DMS 273 (cell line): ENCODE data around the gene ADTRP.

Experiments
- DNase-seq: peaks from one replicate; lab custom pipeline; 2025; ENCODE audit not compliant: unreplicated experiment; lab: John Stamatoyannopoulos, UW

The ADTRP gene

GRCh38 chr6:11758878-11759277, 19.7 kb downstream of the ADTRP start:
- DNase-seq = no peak

GRCh38 chr6:11756726-11757125, 21.9 kb downstream of the ADTRP start:
- no peak for DNase-seq

DNA sequence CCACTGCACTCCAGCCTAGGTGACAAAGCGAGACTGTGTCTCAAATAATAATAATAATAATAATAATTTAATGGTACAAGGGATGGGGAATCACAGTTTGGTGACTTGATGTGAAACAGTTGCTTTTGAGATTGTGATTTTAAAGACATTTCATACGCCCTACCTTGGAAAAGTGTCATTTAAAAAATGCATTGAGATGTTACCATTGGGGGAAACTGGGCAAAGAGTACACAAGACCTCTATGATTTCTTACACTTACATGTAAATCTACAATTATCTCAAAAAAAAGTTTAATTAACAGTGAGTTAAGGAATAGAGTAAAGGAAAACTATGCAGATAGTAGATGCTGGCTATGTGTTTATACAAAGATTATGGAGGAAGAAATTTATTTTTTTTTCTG, 22.3 kb downstream of the ADTRP start:
- DNase-seq = no peak

GRCh38 chr6:11755725-11756124, 22.9 kb downstream of the ADTRP start:
- DNase-seq = no peak

GRCh38 chr6:11754625-11755271, 23.9 kb downstream of the ADTRP start:
- DNase-seq = no peak

DNA sequence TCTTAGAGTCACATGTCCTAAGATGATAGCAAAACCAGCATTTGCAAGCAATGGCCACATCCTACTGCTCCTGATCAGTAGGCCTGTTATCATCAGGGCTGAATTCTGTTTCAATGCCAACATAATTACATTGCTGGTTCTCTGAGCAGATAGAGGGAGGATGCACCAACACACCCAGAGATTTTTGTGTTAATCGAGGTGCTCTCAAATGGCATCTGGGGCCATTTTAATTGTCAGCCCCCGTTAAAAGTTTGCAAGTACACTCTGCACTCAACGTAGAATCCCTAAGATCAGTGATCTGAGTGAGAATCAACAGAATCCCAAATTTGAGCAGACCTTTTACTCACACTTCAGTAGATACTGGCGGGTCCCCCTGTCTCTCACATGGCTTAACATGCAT, 24.8 kb downstream of the ADTRP start:
- no peak for DNase-seq

- no peak for DNase-seq
Observed at GRCh38 chr6:11752360-11752759, 26.2 kb downstream of the ADTRP start.

DNA sequence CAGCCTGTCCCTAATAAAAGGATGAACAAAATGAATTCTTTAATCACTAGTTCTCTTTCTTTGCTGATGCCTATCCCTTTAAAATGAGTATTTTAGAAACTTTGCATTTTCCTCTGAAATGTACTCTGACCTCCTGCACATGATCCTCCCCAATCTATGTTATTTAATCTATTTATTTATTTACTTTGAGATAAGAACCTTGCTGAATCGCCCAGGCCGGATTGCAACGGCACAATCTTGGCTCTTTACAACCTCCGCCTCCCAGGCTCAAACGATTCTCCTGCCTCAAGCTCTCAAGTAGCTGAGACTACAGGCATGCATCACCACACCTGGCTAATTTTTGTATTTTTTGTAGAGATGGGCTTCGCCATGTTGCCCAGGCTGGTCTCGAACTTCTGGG, 27.9 kb downstream of the ADTRP start:
- no peak for DNase-seq

DNA sequence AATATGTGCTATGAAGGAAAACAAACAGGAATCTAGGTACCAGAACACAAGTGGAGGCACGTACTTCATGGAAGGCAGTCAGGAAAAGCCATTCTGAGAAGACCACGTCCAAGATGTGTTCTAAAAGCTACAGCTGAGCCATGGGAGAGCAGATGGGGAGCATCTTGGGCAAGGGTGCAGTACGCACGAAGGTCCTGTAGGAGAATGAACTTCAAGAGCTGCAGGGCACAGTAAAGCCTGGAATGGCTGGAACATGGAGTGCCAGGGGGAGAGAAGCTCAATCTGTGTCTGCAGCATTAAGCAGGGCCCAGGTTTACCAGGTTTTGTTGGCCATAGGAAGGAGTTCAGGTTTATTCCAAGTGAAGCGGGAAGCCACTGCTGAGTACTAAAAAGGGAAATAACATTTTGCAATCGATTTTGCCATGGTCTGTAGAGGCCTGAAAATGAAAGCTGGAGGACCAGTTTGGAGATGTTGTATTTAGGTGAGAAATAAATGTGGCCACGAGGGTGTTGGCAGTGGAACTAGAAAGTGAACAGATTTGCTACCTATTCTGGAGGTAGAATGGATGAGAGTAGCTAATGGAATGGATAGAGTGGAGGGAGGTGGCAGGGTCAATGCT, 29.9 kb downstream of the ADTRP start:
- peak; percentile 4 for DNase-seq

DNA sequence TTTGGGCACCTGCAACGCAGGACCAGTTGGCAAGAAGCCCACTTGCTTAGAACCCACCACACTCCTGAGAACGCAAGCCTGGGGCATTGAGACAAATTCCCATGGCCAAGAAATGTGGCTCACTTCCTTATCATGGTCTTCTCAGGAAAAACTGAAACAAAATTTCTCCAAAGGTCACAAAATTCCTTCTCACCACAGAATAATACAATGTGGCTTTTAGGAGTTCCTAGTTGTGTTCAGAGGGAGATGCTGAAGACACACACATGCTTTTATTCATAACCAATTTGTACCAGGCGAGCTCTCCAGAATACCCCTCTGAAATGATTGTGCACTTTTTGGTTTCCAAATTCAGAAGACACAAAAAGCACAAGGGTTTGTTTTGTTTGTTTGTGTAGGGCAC, 31.6 kb downstream of the ADTRP start:
- DNase-seq = no peak

GRCh38 chr6:11744753-11745152, 33.9 kb downstream of the ADTRP start:
- peak; percentile 75 for DNase-seq

GRCh38 chr6:11744101-11744500, 34.5 kb downstream of the ADTRP start:
- no peak for DNase-seq

DNA sequence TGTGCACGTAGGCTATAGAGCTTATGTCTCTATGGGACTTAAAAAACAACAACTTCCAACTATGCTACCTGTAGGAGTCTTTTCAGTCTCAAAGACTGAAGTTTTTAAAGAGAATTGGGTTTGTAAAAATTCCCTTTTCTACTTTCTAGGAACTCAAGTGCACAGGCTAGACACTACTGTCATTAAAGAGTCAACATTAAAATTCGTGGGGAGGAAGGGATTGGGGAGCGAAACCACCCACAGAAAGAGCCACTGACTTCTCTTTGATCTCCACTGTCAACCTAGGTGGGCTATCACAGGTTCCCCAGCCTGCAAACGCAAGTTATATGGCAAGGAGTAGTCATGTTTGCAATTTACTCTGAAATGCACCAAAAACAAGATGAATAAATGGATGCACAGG, 37.7 kb downstream of the ADTRP start:
- DNase-seq = no peak

DNA sequence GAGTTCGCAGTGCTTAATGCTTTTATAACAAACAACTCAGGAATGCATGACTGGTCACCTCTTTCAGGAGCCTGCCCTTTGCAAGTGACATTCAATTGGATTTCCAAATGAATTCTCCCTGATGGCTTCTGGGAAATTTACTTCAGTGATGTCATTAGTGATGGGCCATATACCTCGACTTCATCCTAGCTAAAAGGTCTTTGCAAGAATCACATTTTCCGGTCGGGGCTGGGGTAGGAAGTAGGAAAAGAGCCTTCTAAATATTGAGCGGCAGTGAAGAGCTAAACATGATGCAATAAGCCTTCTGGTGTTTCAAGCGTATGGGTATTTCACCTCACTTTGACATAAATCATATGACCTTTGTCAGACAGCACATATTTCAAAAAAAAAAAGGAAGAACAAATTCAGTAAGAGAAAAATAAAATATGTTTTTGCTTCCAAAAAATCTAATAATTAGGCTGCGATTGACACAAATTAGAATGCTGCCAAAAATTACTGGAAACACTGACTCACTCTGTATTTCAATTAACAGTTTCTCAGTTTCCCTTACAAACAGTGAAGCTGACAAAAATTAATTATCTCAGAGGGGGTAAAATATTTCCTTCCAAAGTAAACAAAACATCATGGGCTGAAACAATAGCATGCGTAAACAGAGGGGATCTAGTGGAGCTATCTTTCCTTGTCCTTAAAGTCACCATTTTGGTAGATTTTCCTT, 39.8 kb downstream of the ADTRP start:
- no peak for DNase-seq

GRCh38 chr6:11738234-11738633, 40.4 kb downstream of the ADTRP start:
- DNase-seq = no peak

DNA sequence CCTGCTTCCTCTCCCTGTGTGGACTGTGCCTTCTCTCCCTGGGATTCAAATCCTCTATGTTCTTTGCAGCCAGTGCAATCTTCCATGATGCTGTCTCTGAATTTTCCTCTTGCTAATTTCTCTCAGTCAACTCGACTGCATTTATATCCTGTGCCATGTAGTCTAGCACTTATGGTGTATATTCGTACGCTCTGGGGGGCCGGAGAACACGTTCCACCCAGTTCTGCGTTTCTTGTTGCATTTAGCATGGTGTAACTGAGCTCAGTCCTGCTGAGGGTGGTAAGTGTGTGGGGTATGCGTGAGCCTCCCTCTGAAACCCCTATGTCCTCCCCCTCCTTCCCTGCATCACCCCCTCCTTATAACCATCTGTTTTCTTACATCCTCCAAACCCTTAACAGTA, 42.0 kb downstream of the ADTRP start:
- no peak for DNase-seq

DNA sequence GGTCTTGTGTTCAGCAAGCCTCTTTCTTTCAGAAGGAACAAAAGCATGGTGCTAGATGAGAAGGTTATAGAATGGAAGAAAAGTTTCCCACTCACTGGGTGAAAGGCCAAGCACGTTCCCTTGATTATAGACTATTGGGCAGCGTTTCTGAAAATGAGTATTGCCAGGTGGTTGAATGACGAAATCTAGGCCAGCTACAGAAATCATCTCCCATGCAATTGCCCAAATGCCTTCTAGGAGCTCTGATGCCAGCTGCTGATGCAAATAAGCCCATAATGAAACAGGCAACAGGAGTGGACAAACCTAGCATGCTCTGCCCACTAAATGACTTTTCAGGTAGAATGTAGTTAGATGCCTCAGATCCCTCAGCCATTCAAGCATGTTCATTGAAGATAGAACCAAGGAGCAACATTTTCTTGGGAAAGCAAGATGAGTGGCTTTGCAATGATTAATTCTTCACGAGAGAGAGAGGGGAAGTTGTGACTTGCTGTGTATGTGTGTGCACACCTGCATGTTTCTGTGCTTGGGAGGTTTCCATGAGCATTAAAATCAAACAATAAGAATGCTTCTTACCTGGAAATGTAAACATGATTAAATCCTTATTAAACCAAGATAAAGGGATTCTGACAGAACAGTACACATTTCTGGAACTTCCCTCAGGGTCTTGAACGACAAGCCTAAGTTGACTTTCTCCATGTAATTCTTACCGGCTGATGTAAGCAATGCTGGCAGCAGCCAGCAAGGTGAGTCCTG, 43.6 kb downstream of the ADTRP start:
- DNase-seq = no peak

DNA sequence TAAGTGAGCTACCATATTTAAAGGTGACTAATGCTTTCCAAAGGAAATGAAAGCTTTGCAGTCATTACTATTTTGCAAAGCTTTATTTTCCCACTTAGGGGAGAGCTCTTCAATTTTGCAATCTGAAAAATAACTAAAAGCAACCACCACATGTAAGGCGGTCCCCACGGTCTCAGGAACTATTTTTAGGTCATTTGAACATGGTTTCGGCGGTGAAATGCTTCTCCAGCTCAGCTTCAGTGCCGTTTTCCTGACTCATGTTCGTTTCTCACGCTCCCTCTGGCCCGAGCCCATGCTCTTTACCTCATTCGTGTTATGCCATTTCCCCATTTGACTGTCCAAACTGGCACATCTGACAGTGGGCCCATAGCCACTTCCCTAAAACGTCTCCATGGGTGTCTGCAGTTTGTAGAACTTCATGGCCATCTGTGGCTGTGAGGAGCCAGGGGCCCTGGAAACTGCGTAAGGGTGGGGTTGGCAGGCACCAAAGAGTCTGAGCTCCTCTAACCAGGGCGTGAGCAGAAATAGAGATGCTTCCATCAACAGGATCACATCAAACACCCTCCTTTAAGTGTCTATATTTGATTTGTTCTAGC, 46.5 kb downstream of the ADTRP start:
- DNase-seq = no peak

DNA sequence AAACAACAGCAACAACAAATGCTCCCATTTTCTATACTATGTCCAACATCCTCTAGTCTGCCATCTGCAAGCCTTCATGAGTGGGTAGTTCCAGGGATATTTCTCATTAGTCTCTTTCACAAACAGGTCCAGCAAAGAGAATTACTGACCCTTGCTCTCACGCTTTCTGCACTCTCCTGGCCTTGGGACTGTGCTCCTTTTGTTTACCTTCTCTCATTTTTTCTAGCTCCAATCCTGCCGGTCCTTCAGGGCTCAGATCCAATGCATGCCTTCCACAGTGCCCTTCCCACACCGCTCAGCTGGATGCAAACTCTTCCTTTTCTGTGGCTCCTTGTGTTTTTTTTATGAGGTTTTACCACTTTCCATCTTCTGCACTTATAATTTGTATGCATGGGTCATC, 47.2 kb downstream of the ADTRP start:
- no peak for DNase-seq

DNA sequence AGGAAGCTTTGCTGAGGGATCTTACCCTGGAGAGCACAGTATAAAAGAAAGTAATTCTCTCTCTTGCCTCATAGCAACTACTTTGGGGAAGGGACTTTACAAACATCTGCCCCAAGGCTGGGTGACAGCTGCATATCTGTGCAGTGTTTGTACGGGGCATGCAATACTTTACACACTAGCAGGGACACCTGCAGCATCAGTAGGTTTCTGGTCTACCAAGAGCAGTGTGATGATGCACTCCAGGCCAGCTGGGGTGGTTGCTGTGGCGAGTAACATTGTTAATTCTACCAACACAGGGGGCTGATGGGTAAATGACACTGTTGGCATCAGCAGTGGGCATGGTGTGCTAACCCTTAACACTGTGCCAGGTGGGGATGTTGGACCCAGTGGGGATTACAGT, 48.0 kb downstream of the ADTRP start:
- no peak for DNase-seq

- DNase-seq = no peak
Observed at GRCh38 chr6:11729076-11729475, 49.5 kb downstream of the ADTRP start.
